Right lung (tissue), 10 donors: ENCODE results near the gene MMP20. TPM values are rescaled to one million over a fixed set of nuclear protein-coding genes. Genes with fewer than 3 reads are reported as not detected.
A peak's percentile ranks its signal among the peaks of the same experiment; 100 is the strongest.
"Not testable (repeated sequence)": the region's sequence is repeated elsewhere in the genome, so short reads cannot be mapped to it uniquely, and the experiment has no call there.

Source experiments
- DNase-seq, 2 donors: peaks; one replicate each; pipeline ENCODE4 v3.0.0-alpha.2; 2013
- long read RNA-seq, 8 donors: transcript quantifications; one replicate each; lab custom pipeline, GENCODE V29; 2026
- polyA plus RNA-seq, 5 donors: library from polyadenylated mRNA; unstranded; fragments of 120-200 nt; gene quantifications; one replicate each; pipeline versions ENCODE4 v1.2.1 to v1.2.3, GENCODE V29; 2013; ENCODE audit warnings: inconsistent platforms in 1 of 5, low replicate concordance in 1 of 5; ENCODE audit not compliant: insufficient read length in 5 of 5, insufficient read depth in 1 of 5

MMP20 gene, protein sequence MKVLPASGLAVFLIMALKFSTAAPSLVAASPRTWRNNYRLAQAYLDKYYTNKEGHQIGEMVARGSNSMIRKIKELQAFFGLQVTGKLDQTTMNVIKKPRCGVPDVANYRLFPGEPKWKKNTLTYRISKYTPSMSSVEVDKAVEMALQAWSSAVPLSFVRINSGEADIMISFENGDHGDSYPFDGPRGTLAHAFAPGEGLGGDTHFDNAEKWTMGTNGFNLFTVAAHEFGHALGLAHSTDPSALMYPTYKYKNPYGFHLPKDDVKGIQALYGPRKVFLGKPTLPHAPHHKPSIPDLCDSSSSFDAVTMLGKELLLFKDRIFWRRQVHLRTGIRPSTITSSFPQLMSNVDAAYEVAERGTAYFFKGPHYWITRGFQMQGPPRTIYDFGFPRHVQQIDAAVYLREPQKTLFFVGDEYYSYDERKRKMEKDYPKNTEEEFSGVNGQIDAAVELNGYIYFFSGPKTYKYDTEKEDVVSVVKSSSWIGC
- polyA plus RNA-seq: not detected
- long read RNA-seq, donor 1: 0 reads
- long read RNA-seq, donor 2: 0 reads
- long read RNA-seq, donor 3: 0 reads
- long read RNA-seq, donor 4: 0 reads
- long read RNA-seq, donor 5: 0 reads
- long read RNA-seq, donor 6: 0 reads
- long read RNA-seq, donor 7: 0 reads
- long read RNA-seq, donor 8: 0 reads

DNA sequence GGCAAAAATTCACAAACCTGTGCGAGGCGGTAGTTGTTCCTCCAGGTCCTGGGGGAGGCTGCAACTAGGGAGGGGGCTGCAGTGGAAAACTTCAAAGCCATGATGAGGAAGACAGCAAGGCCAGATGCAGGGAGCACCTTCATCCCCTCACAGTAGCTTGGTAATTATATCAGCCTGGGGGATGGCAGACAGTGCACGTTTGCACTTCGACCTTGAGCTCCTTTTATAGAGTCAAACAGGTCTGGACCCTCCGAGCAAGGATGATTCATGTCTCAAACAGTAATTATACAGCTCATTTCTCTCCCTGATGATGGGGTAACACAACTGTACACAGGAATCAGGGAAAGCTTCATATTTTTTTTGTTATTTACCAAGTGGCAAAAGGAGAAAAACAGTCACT, at the start of gene MMP20:
MMP20 (minus strand) TSS at position 156 of the 400 bp plus-strand sequence; CDS start at position 143, 13 bp downstream.
- no peak for DNase-seq

DNA sequence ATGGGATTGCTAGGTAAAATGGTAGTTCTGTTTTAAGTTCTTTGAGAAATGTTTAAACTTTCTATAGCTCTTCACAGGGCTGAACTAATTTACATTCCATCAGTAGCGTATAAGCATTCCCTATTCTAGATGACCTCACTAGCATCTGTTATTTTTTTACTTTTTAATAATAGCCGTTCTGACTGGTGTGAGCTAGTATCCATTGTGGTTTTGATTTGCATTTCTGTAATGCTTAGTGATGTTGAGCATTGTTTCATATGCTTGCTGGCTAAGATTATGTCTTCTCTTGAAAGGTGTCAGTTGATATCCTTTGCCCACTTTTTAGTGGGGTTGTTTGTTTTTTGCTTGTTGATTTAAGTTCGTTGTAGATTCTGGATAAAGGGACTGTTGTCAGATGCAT, 44.5 kb upstream of the MMP20 start:
- no peak for DNase-seq

DNA sequence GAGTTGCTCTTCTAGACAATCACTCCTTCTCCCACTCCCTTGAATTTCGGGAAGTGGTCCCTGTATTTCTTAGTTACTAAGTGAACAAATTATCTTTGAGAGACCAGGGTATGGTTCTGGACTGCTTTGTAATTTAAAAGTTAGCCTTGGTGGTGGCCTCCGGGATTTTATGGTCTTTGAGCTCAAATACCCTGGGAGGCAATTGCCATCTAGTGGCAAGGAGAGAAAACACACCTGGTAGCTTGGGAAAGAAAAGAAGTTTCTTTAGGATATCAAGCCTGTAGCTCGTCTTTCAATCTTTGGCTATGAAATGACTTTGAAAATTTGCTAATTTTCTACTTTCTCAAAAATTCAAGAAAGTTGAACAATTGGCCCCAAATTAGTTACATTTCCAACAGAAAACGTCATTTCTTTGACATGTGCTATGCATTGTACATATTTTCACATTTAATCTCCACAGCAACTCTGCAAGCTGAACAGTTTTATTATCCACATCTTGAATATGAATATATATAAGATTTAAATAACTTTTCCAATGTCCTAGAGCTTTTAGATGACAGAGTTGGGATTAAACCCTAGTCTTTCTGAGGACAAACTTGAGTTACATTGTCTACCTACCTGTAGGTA, 41.3 kb upstream of the MMP20 start:
- DNase-seq: peak in 1 of 2 donors; percentile 26

DNA sequence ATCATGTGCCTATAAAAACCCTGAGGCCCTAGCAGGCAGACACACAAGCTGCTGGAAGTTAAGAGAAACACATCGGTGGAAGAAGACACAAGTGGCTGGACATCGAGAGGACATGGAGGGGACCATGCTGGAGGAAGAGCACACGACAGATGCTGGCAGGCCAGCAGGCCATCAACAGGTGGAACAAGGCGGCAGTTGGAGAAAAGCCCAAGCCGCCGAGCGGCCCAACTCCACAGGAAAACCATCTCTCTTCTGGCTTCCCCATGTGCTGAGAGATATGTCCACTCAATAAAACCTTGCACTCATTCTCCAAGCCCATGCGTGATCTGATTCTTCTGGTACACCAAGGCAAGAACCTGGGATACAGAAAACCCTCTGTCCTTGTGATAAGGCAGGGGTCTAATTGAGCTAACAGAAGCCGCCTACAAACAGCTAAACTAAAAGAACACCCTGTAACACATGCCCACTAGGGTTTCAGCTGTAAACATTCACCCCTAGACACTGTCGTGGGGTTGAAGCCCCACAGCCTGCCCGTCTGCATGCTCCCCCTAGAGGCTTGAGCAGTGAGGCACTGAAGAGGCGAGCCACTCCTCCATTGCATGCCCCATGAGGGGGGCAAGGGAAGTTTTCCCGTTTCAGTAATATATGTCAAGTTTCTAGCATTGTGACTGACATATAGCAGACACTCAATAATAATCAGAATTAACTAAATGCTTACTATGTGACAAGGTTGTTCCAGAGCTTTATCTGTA, 39.0 kb upstream of the MMP20 start:
- no peak for DNase-seq

DNA sequence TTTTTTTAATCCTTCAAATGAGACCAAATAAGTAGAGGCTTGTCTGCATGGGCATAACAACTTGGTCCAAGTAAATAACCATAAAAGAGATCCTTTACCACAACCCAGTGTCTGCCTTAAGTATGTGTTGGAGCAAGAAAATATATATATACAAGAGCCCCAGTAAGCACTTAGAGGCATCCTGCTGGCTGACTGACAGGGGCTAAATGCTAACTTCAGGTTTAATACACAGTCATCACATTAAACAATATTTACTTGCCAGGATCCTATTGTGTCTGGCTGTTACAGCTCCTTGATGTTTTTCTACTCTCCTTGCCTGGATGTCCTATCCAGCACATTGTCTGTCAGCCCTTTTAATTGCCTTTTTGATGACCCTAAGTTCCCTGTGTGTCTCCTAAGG, 37.5 kb upstream of the MMP20 start:
- no peak for DNase-seq

DNA sequence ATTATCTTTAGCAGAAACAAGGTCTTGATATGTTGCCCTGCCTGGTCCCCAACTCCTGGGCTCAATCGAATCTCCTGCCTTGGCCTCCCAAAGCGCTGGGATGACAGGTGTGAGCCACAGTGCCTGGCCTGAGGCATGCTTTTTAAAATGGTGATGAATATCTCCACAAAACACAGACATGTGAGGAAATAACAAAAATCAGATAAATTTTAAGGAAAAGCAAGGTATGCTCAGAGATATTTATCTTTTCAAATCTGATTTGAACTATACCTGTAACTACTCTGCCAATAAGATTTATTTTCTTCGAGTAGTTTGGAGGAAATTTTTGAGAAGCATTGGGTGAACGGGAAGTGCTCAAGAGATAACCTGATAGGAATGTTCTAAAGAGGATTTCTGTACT, 35.9 kb upstream of the MMP20 start:
- DNase-seq: no peak

DNA sequence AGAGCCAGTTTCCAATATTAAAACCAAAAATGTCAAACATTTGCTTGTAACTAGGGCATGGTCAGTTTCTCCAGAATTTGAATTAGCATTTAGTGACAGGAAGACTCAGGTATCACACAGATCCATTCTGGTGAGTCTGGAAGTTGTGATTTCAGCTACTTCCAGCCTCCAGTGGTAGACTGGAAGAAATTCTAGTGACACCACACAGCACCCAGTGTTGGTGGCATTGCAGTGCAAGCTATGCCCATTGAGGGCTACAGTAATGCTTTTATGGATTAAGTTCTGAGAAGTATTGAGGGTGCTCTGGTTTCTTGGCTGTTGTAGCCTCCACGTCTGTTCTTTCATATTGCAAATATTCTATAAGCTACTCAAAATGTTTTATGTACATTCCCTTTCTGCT, 31.4 kb upstream of the MMP20 start:
- DNase-seq: no peak

DNA sequence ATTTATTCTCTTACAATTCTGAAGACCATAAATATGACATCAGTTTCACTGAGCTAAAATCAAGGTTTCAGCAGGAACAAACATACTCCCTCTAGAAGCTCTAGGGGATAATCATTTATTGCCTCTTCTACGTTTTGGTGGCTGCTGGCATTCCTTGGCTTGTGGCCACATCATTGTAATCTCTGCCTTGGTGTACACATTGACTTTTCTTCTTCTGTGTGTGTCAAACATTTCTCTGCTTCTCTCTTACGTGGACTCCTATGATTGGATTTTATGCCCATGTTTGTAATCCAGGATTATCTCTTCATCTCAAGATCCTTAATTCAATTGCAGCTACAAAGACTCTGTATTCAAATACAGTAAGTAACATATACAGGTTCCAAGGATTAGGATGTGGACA, 30.4 kb upstream of the MMP20 start:
- no peak for DNase-seq

DNA sequence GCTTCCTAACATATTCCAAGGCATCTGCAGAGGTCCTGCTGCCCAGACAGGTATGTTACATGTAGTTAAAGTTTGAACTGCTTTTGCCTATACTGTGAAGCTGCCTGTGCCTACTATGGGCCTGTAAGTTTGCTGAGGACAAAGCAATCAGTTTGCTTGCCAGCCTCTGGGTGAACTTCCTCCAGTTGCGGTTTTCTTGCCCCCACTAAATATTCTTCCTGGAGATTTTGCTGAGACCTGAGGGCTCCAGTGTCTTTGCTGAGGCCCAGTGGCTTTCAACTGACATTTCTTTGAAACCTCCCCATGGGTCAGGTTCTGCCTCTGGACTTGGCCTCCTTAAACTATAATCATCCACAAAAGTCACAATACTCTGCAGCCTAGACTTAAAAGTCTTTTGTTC, 29.6 kb upstream of the MMP20 start:
- DNase-seq: no peak

DNA sequence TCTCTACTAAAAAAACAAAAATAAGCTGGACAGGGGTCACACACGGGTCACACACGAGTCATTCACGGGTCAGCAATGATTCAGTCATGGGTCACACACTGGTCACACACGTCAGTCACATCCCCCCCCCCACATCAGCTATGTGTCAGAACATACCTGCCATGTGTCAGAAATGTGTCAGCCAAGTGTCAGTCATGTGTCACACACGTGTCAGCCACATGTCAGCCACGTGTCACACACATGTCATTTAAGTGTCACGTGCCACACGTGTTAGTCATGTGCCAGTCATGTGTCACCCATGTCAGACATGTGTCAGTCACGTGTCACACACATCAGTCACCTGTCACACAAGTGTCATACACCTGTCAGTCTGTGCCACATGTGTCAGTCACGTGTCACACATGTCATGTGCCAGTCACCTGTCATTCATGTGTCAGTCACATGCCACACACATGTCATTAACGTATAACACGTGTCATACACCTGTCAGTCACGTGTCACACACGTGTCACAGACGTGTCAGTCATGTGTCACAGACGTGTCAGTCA, 28.7 kb upstream of the MMP20 start:
- DNase-seq: no peak

DNA sequence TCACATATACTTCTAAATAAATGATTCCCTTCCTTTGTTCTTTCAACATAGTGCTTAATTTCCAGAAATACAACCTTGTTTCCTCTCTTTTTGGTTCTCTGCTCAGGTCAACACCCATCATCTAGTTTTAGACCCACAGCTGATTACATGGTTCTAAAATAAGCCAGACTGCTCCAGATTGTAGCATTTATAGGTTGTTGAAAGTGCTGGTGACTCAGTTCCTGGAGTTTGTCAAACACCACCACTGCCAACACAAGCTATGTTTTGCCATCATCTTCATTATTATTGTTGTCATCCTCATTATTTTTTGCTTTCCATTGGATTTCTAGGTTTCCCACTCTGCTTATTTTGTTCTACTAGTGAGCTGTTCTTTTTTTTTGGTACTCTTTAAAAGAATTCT, 22.3 kb upstream of the MMP20 start:
- no peak for DNase-seq

DNA sequence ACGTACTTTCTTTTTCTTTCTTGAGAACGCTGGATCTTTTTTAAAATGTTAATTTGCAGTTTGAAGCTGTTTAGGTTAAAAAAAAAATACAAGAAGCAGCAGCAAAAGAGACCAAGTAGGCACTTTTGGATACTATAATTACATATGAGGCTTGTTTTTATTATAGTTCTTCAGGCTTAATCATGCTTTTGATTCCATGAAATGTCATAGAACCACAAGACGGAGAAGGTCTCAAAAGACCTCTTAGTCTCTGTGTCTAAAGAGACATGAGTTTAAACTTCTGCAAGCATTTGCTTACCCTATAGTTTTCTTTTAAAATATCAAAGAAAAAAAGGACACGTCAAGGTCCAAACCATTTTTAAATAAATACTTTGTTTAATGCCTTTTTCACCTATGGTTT, 18.8 kb upstream of the MMP20 start:
- no peak for DNase-seq

DNA sequence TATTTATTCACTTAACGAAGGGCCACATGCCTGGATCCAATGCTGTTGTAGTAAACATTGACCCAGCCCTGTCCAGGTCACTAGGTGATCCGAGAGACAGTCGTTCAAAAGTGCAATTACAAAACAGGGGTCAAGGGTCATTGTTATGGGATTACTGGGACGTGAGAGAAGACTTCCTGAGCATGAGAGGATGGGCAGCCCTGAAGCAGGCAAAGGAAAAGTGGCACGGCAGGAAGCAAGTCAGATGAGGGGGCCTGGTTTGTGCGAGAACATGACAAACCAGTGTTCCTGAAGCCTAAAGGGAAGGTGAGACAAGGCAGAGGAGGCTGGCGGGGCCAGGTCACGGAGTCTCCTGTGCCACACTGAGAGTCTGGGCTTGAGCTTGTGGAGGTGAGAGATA, 15.8 kb upstream of the MMP20 start:
- DNase-seq: no peak

DNA sequence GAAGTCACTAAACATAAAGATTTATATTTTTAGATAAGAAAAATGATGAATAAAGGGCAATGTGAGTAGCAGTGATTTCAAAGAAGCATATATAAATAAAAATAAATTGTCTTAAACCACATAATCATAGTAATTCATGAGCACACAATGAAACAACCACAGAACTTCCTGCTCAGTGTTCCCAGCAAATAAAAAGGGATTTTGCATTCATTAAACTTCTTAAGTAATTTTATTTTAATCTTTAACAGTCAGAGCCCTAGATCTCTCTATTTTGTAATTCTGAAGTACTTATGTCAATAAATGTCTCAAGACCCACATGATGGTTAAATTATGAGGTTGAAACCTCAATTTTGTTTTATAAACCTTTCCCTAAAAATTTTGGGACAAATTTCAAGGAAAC, 14.5 kb upstream of the MMP20 start:
- DNase-seq: no peak

DNA sequence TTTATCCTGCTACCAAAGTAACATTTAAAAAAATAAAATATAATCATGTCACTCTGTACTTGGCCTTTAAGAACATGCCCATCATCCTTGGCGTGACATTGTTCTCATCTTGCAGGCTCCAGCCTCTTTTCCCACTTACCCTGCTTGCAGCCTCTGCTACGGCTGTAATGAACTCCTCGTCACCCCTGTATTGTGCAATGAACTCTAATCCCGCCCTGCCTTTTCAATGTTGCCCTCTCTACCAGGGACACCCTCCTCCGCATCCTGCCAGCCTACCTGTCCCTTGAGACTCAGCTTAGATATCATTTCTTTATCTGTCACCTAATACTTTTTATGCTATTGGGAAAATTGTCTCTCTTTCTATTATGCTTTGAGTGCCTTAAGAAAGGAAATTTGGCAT, 12.6 kb upstream of the MMP20 start:
- DNase-seq: no peak

DNA sequence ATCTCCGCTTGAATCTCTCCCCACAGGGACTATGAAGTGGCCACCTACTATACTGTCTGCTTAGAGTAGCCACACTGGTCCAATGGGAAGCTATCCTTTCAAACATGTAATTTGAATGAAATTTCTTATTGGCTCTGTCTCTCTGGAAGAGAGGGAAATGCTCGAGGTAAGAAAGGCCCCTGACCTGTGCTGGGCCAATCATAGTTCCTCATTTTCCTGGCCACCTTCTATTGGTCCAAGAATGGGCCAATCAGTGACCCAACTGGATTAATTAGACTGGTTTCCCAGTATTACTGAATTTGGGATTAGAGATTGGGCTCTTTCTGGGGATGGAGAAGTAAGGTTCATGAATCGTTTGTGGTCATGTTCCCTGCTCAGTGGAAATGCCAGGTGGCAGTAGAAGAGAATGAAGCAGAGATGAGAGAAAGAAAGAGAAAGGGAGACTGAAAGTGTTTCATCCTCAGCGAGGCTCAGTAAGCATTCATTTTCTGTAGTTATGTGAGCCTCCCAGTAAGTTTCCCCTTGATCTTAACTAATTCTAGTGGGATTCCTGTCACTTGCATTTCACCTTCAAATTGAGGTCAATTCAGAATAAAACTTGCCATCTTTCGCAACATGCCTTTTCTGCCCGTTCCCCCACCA, 8.4 kb upstream of the MMP20 start:
- no peak for DNase-seq

DNA sequence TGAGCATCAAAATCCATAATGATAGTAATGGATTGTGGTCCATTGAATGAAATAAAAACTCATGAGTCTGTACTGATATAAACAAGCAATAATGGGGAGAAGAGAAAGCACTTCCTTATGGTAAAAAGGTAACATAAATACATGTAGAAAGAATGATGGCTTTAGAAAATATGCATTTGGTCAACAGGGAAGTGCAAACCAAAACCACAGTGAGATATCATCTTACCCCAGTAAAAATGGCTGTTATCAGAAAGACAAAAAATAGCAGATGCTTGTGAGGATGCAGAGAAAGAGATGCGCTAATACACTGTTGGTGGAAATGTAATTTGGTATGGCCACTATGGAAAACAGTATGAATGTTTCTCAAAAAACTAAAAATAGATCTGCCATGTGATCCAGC, 6.9 kb upstream of the MMP20 start:
- no peak for DNase-seq

DNA sequence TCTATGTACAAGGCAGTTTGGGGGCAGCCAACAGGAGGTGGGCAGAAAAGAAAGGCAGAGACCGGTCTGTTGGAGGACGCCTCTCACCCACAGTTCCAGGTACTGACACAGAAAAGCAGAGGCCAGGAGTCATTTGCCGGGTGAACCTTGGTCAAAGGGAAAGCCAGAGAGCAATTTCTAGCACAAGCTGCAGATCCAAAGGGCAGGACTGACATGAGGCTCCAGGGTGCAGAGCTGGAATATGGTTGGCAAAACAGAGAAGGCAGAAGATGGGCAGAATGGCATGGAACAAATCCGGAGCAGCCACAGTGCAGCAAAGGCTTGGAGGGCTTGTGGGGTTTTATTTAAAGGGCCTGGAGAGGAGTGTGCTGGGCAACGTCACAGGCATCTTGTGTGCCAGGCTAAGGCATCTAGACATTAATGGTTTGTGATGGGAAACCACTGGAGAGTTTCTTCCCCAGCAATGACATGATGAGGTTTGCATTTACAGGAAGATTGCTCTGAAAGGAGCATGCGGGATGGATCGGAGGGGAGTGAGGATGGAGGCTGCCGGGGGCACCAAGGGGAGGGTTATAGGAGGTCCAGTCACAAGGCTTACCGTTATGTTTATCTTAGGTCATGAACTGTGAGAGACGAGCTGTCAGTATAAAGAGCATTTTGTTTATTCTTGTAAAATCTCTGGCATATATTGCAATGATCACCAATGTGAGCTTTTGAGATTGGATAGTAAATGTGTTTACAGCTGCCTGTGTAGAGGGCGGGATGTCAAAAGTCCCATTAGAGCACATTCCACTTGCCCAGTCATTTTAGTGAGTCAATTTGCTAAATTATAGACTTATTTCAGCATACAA, 5.7 kb upstream of the MMP20 start:
- no peak for DNase-seq

DNA sequence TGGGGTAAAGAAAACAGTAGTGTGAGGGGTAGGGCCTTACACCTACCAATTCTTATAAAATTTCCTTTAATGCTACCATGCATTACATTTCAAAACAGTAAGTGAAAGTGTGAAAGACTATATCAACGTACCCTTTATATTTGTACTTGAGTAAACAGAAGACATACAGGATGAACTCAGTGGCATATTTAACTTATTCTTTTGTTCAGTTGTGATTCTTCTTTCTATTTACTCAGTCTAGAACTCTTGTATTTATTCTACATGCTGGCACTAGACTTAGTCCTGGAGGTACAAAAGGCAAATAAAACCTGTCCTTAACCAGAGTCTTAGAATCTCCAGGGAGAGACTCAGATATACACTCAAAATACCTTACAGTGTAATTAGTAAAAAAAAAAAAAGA, 4.8 kb upstream of the MMP20 start:
- not testable (repeated sequence) for DNase-seq

DNA sequence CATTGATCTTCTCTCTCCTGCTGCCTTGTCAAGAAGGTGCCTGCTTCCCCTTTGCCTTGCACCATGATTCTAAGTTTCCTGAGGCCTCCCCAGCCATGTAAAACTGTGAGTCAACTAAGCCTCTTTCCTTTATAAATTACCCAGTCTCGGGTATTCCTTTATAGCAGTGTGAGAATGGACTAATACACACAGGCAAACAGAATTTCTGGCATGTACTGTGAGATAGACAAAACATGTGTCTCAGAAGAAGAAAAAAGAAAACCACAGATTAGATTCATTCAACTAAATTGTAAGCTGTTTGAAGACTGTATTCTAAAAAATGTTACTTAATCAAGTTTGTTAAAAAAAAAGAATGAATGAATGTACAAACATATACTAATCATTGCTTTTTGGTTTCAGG, 1.5 kb upstream of the MMP20 start:
- no peak for DNase-seq

DNA sequence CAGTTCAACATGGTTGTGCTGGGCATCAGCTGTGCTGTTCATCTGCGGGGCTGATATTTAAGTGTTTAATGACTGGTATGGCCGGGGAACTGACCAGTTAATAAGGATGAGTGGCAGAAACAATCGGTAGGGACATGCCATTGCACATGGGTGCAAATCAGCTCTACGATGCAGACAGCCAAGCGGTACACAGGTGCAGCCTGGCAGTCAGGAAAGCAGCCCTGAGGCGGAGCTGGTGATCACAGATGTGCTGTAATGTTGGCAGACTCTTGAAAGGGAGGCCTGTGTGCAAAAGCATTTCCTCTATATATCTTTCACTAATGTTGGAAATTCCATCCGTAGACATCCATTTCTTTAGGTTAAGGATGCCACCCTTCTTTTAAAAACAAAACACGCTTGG, 1.1 kb downstream of the MMP20 start:
- no peak for DNase-seq
